SK-N-SH (cell line): ENCODE data around the gene TMEM163. TPM values are rescaled to one million over a fixed set of nuclear protein-coding genes. Genes with fewer than 3 reads are reported as not detected.

Source experiments
- CTCF ChIA-PET: fragments of 300-600, 350-600 bp; formaldehyde crosslinking; extraction: SDS; loops from one replicate; lab custom pipeline; 2021; lab: Yijun Ruan, JAX
- POLR2A ChIA-PET: fragments of 350-600 bp; sonication (Branson Sonifier 250); formaldehyde crosslinking; extraction: SDS; loops from one replicate; lab custom pipeline; 2020; ENCODE audit warnings: antibody characterized with exemption, inconsistent platforms; lab: Yijun Ruan, JAX
- DNase-seq: peaks from one replicate; pipeline ENCODE4 v3.0.0; 2012
- H2AFZ ChIP-seq: fragments of 200-600 bp; sonication (generic); 2 replicates; pipeline ENCODE4 v1.8.1; 2016; ENCODE audit warnings: antibody characterized with exemption, mild to moderate bottlenecking, low read depth
- H3F3A ChIP-seq: fragments of 200-600 bp; sonication (generic); replicated peaks from 2 replicates; pipeline ENCODE3; 2016; ENCODE audit warnings: antibody characterized with exemption, mild to moderate bottlenecking; ENCODE audit not compliant: insufficient read depth
- H3K27ac ChIP-seq, 2 experiments: fragments of 200-500 bp in 1 of 2; fragments of 200-600 bp in 1 of 2; sonication (Bioruptor generic) in 1 of 2; sonication (generic), shearing (Covaris generic) in 1 of 2; 2 replicates each; pipeline versions ENCODE4 v1.5.1 to v1.6.1; 2014 to 2016; ENCODE audit warnings: low read depth in 2 of 2, inconsistent platforms in 1 of 2, low read length in 1 of 2, mild to moderate bottlenecking in 1 of 2, mixed read lengths in 1 of 2
- H3K27me3 ChIP-seq: fragments of 200-600 bp; sonication (generic), shearing (Covaris generic); 2 replicates; pipeline ENCODE4 v1.6.1; 2016; ENCODE audit warnings: mixed run types; ENCODE audit not compliant: insufficient read depth
- H3K36me3 ChIP-seq, 2 experiments: fragments of 200-500 bp in 1 of 2; fragments of 200-600 bp in 1 of 2; sonication (Bioruptor generic) in 1 of 2; sonication (generic) in 1 of 2; replicated peaks in 1 of 2; 2 replicates each; pipeline versions ENCODE3 to v1.5.1; 2014 to 2016; ENCODE audit warnings: low read length in 1 of 2, mild to moderate bottlenecking in 1 of 2; ENCODE audit not compliant: insufficient read depth in 2 of 2, control insufficient read depth in 1 of 2
- H3K4me1 ChIP-seq, 2 experiments: fragments of 200-500 bp in 1 of 2; fragments of 200-600 bp in 1 of 2; sonication (Bioruptor generic) in 1 of 2; sonication (generic), shearing (Covaris generic) in 1 of 2; 2 replicates each; pipeline versions ENCODE4 v1.5.1 to v1.6.1; 2014 to 2016; ENCODE audit warnings: low read depth in 1 of 2, low read length in 1 of 2, mixed run types in 1 of 2; ENCODE audit not compliant: insufficient read depth in 2 of 2, control insufficient read depth in 1 of 2
- H3K4me2 ChIP-seq: fragments of 200-600 bp; sonication (generic), shearing (Covaris generic); 2 replicates; pipeline ENCODE4 v1.6.1; 2017; ENCODE audit warnings: mixed run types
- H3K4me3 ChIP-seq, 2 experiments: fragments of 200-500 bp in 1 of 2; fragments of 200-600 bp in 1 of 2; sonication (Bioruptor generic) in 1 of 2; sonication (generic), shearing (Covaris generic) in 1 of 2; 2 replicates each; pipeline versions ENCODE4 v1.5.1 to v1.8.1; 2014 to 2016; ENCODE audit warnings: low read depth in 2 of 2, inconsistent platforms in 1 of 2, low read length in 1 of 2, mild to moderate bottlenecking in 1 of 2, mixed read lengths in 1 of 2, moderate library complexity in 1 of 2
- H3K79me2 ChIP-seq: fragments of 200-600 bp; sonication (generic); 2 replicates; pipeline ENCODE4 v1.8.1; 2017; ENCODE audit warnings: mild to moderate bottlenecking; ENCODE audit not compliant: insufficient read depth
- H3K9ac ChIP-seq: fragments of 200-600 bp; sonication (generic); 2 replicates; pipeline ENCODE4 v1.6.1; 2017; ENCODE audit warnings: mixed run types
- H3K9me2 ChIP-seq: fragments of 200-600 bp; sonication (generic); 2 replicates; pipeline ENCODE4 v1.6.1; 2017; ENCODE audit warnings: mixed run types
- H3K9me3 ChIP-seq: fragments of 200-600 bp; sonication (generic); 2 replicates; pipeline ENCODE4 v1.6.1; 2017; ENCODE audit warnings: mixed run types, mild to moderate bottlenecking, moderate library complexity
- H4K20me1 ChIP-seq: fragments of 200-600 bp; sonication (generic); 2 replicates; pipeline ENCODE4 v1.6.1; 2017; ENCODE audit warnings: mild to moderate bottlenecking, mixed run types; ENCODE audit not compliant: insufficient read depth
- CHD2 ChIP-seq: fragments of 150-350 bp; IDR thresholded peaks from 2 replicates; pipeline ENCODE4 v1.6.1; 2018; ENCODE audit warnings: low read length; ENCODE audit not compliant: partially characterized antibody
- ELF1 ChIP-seq: IDR thresholded peaks from 2 replicates; pipeline ENCODE4 v1.4.0; 2012
- EP300 ChIP-seq, 2 experiments: IDR thresholded peaks; 2 replicates each; pipeline versions ENCODE4 v1.4.0 to v1.6.1; 2012; ENCODE audit warnings: borderline replicate concordance in 1 of 2, low read depth in 1 of 2, low read length in 1 of 2
- FOXJ3 ChIP-seq: sonication (generic); formaldehyde crosslinking; IDR thresholded peaks from 2 replicates; pipeline ENCODE4 v1.5.1; 2020; ENCODE audit warnings: mild to moderate bottlenecking, missing genetic modification reagents
- JUND ChIP-seq: IDR thresholded peaks from 2 replicates; pipeline ENCODE4 v1.4.0; 2012
- MEF2A ChIP-seq: IDR thresholded peaks from 2 replicates; pipeline ENCODE4 v1.4.0; 2012; ENCODE audit warnings: low read depth, borderline replicate concordance
- MXI1 ChIP-seq: IDR thresholded peaks from 2 replicates; pipeline ENCODE4 v1.6.1; 2012; ENCODE audit warnings: mild to moderate bottlenecking, low read depth, low read length, improper control_type of control experiment
- NRF1 ChIP-seq: IDR thresholded peaks from 2 replicates; pipeline ENCODE4 v1.6.1; 2012; ENCODE audit warnings: low read depth, mild to moderate bottlenecking, low read length
- RXRA ChIP-seq: IDR thresholded peaks from 2 replicates; pipeline ENCODE4 v1.4.0; 2012; ENCODE audit warnings: low read depth, mild to moderate bottlenecking, borderline replicate concordance
- SIN3A ChIP-seq: IDR thresholded peaks from 2 replicates; pipeline ENCODE4 v1.6.1; 2012; ENCODE audit warnings: low read depth, mild to moderate bottlenecking, low read length, moderate library complexity, borderline replicate concordance
- YY1 ChIP-seq: IDR thresholded peaks from 2 replicates; pipeline ENCODE4 v1.4.0; 2012; ENCODE audit warnings: low read depth, mild to moderate bottlenecking
- WGBS: methylation state at CpG from one replicate; pipeline ENCODE4 v1.1.6; 2017; ENCODE audit warnings: low lambda C conversion rate; 5-methylcytosine and 5-hydroxymethylcytosine counted together
- polyA plus RNA-seq, 3 experiments: library from polyadenylated mRNA; depleted of rRNA; stranded (reverse); fragments of >200 nt; gene quantifications; 2 replicates each; pipeline ENCODE4 v1.2.3, GENCODE V29; 2012
- TF ChIP-seq, protein P1 (sequence below): fragments of 150-350 bp; IDR thresholded peaks from 2 replicates; pipeline ENCODE4 v1.6.1; 2017; ENCODE audit warnings: antibody characterized with exemption, low read length, low read depth, borderline replicate concordance
- TF ChIP-seq, protein P2 (sequence below): IDR thresholded peaks from 2 replicates; pipeline ENCODE4 v1.6.1; 2012; ENCODE audit warnings: mild to moderate bottlenecking, low read depth, low read length, moderate library complexity
- TF ChIP-seq, protein P3 (sequence below): IDR thresholded peaks from 2 replicates; pipeline ENCODE4 v1.4.0; 2012; ENCODE audit warnings: low read depth
- TF ChIP-seq, protein P4 (sequence below): IDR thresholded peaks from 2 replicates; pipeline ENCODE4 v1.4.0; 2012; ENCODE audit warnings: low read depth, borderline replicate concordance

TMEM163 gene
- polyA plus RNA-seq, 1 of the 3 experiments (the other 2 are of a cell fraction), result not detected

DNA sequence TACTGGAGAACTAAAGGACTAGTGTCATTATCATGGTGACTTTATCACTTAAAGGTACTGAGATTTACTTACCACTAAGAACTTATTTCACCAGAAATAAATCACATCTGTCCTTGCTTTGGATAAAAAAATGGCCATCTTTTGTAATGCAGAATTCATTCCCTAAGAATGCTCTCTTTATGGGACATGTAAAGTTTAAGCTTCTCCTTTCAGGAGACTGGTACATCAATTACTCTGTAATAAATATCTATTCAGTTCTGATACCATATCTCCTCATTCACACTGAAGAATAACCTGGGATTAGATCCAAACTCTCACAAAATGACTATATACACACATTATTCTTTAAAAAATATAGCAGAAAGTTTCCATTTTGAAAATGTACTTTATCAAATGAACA lies 24.4 kb downstream of the TMEM163 start:
- Histone ChIP-seq H3K4me2 (no peak overlapping the region), H3F3A (no peaks in the 10 kb centered on the region), H3K9me3 (no peaks in the 10 kb centered on the region), H3K27ac (no peak overlapping the region), H3K4me1 (no peaks in the 10 kb centered on the region), H3K79me2 (no peaks in the 10 kb centered on the region), H3K27me3 (no peaks in the 10 kb centered on the region), H3K9ac (no peak overlapping the region), H4K20me1 (no peaks in the 10 kb centered on the region), H3K36me3 (no peaks in the 10 kb centered on the region)
- no peak for DNase-seq
- no peak for TF ChIP-seq ELF1
- no peak for TF ChIP-seq NRF1
- TF ChIP-seq, protein P1, sequence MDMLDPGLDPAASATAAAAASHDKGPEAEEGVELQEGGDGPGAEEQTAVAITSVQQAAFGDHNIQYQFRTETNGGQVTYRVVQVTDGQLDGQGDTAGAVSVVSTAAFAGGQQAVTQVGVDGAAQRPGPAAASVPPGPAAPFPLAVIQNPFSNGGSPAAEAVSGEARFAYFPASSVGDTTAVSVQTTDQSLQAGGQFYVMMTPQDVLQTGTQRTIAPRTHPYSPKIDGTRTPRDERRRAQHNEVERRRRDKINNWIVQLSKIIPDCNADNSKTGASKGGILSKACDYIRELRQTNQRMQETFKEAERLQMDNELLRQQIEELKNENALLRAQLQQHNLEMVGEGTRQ, result no peak
- TF ChIP-seq, protein P2, sequence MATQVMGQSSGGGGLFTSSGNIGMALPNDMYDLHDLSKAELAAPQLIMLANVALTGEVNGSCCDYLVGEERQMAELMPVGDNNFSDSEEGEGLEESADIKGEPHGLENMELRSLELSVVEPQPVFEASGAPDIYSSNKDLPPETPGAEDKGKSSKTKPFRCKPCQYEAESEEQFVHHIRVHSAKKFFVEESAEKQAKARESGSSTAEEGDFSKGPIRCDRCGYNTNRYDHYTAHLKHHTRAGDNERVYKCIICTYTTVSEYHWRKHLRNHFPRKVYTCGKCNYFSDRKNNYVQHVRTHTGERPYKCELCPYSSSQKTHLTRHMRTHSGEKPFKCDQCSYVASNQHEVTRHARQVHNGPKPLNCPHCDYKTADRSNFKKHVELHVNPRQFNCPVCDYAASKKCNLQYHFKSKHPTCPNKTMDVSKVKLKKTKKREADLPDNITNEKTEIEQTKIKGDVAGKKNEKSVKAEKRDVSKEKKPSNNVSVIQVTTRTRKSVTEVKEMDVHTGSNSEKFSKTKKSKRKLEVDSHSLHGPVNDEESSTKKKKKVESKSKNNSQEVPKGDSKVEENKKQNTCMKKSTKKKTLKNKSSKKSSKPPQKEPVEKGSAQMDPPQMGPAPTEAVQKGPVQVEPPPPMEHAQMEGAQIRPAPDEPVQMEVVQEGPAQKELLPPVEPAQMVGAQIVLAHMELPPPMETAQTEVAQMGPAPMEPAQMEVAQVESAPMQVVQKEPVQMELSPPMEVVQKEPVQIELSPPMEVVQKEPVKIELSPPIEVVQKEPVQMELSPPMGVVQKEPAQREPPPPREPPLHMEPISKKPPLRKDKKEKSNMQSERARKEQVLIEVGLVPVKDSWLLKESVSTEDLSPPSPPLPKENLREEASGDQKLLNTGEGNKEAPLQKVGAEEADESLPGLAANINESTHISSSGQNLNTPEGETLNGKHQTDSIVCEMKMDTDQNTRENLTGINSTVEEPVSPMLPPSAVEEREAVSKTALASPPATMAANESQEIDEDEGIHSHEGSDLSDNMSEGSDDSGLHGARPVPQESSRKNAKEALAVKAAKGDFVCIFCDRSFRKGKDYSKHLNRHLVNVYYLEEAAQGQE, result no peak
- no peak for TF ChIP-seq CHD2
- TF ChIP-seq MEF2A, result no peak
- TF ChIP-seq FOXJ3 (CRISPR knock-in tag), result no peak
- TF ChIP-seq MXI1, result no peak
- no peak for TF ChIP-seq JUND
- TF ChIP-seq, all 33 proteins: peak for 0
- Histone ChIP-seq H2AFZ (no peak overlapping the region), H3K4me3 (no peak overlapping the region), H3K9me2 (no peaks in the 10 kb centered on the region)
- ChIA-PET CTCF (interaction anchor here (1.6 kb wide), 1 partner anchor 12 kb away, joined by 4 read pairs; no protein-coding TSS in a partner anchor), POLR2A (no interaction called here)

DNA sequence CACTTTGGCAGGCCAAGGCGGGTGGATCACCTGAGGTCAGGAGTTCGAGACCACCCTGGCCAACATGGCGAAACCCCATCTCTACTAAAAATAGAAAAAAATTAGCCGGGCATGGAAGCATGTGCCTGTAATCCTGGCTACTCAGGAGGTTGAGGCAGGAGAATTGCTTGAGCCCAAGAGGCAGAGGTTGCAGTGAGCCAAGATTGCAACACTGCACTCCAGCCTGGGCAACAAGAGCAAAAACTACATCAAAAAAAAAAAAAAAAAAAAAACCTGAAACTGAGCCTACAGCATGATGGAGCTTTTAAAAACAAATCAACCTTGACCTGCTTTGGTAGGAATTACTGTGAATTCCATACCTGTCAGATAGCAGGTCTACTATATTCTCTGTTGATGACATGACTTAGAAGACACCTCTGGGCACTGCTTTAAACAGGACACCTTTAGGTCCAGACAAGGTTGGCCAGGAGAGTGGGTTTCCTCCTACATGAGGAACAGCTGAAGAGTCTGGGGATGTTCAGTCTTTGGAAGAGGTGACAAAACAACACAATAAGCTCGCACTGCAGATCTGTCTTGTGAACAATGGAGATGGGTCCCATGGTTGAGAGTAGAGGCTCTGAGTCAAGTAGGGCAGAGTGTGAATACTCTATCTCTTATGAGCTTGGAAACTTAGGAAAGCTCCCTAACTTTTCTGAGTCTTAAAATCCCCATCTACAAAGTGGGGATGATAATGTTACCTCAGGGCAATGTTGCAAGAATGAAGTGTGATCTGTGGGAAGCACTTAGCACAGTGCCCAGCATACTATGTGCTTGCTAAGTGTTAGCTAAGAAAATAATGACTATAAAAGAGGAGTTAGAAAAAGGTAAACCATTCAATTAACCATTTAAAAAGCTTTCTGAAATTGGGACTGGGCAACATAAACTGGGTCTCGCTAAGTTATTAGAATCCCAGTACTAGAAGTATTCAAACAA lies 25.2 kb downstream of the TMEM163 start:
- Histone ChIP-seq H3K9me3 (no peaks in the 10 kb centered on the region), H3F3A (no peaks in the 10 kb centered on the region), H3K36me3 (no peaks in the 10 kb centered on the region), H3K9me2 (no peaks in the 10 kb centered on the region), H4K20me1 (no peaks in the 10 kb centered on the region), H3K79me2 (no peaks in the 10 kb centered on the region), H3K27ac (no peak overlapping the region), H3K9ac (no peak overlapping the region), H3K4me3 (no peak overlapping the region), H2AFZ (no peak overlapping the region), H3K4me2 (no peak overlapping the region), H3K4me1 (no peaks in the 10 kb centered on the region), H3K27me3 (no peaks in the 10 kb centered on the region)
- DNase-seq, result no peak
- POLR2A ChIA-PET, result no interaction called here
- CTCF ChIA-PET, result interaction anchor here (1.6 kb wide), 1 partner anchor 11 kb away, joined by 4 read pairs; no protein-coding TSS in a partner anchor
- 35% methylated on average over 6 of the region's 6 CpGs for WGBS
- TF ChIP-seq YY1 (no peak), SIN3A (no peak), JUND (no peak), RXRA (no peak), EP300 (IDR thresholded peaks at IDR 0.05; ENCODE audit: borderline replicate concordance in 1 of 2, low read depth in 1 of 2, low read length in 1 of 2) (no peak)
- TF ChIP-seq, protein P3, sequence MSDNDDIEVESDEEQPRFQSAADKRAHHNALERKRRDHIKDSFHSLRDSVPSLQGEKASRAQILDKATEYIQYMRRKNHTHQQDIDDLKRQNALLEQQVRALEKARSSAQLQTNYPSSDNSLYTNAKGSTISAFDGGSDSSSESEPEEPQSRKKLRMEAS, result no peak
- TF ChIP-seq, protein P4, sequence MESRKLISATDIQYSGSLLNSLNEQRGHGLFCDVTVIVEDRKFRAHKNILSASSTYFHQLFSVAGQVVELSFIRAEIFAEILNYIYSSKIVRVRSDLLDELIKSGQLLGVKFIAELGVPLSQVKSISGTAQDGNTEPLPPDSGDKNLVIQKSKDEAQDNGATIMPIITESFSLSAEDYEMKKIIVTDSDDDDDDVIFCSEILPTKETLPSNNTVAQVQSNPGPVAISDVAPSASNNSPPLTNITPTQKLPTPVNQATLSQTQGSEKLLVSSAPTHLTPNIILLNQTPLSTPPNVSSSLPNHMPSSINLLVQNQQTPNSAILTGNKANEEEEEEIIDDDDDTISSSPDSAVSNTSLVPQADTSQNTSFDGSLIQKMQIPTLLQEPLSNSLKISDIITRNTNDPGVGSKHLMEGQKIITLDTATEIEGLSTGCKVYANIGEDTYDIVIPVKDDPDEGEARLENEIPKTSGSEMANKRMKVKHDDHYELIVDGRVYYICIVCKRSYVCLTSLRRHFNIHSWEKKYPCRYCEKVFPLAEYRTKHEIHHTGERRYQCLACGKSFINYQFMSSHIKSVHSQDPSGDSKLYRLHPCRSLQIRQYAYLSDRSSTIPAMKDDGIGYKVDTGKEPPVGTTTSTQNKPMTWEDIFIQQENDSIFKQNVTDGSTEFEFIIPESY, result no peak
- TF ChIP-seq, protein P2, result no peak
